Measurements from ENCODE around the gene SLC25A28. TPM values are rescaled to one million over a fixed set of nuclear protein-coding genes. Genes with fewer than 3 reads are reported as not detected.

The SLC25A28 gene
- total RNA-seq, 1 experiment from 2014 or later, result 22.2 TPM

DNA sequence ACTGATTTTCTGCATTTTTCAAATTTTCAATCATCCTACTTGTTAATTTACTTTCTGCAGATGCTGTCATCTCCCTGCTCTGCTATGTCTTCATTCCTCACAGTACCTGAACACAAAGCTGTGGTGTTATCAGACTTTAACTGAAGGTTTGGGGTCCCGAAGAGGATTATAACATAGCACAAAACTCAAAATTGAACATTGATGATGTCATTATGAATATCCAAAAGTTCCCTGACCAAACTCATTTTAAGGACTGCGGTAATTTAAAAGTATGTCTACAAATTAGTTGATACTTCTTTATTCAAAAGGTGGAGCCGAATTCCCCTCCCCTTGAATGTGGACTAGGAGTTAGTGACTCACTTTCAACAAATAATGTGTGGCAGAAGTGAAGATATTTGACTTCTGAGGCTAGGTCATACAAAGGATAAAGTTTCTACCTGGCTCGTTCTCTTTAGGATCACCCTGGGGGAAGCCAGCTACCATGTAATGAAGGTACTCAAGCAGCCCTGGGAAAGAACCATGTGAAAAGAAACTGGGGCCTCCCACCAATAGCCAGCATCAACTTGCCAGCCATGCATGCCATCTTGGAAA, 32.7 kb upstream of the SLC25A28 start:
- H4K20me1 ChIP-seq (ENCODE audit: control insufficient read depth, insufficient read depth, insufficient read length), result no peaks in the 10 kb centered on the region
- H3K4me1 ChIP-seq (ENCODE audit: insufficient read depth, low read length), result no peaks in the 10 kb centered on the region
- H2AFZ ChIP-seq (ENCODE audit: low read length), result no peak overlapping the region
- TF ChIP-seq, protein P1, sequence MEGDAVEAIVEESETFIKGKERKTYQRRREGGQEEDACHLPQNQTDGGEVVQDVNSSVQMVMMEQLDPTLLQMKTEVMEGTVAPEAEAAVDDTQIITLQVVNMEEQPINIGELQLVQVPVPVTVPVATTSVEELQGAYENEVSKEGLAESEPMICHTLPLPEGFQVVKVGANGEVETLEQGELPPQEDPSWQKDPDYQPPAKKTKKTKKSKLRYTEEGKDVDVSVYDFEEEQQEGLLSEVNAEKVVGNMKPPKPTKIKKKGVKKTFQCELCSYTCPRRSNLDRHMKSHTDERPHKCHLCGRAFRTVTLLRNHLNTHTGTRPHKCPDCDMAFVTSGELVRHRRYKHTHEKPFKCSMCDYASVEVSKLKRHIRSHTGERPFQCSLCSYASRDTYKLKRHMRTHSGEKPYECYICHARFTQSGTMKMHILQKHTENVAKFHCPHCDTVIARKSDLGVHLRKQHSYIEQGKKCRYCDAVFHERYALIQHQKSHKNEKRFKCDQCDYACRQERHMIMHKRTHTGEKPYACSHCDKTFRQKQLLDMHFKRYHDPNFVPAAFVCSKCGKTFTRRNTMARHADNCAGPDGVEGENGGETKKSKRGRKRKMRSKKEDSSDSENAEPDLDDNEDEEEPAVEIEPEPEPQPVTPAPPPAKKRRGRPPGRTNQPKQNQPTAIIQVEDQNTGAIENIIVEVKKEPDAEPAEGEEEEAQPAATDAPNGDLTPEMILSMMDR (conservative IDR thresholded peaks at IDR 0.05), result no peak
- no peak overlapping the region for H2BK12ac ChIP-seq (ENCODE audit: insufficient read length, low read depth, low read length)
- peaks cover 27% of the 10 kb centered on the region for H3K27me3 Mint-ChIP-seq (ENCODE audit: low read depth)
- H3K36me3 Mint-ChIP-seq (ENCODE audit: insufficient read depth in 1 of 3, low read depth in 3 of 3), result no peaks in the 10 kb centered on the region; a peak in 1 of 7 replicates
- no peak for DNase-seq
- H4K5ac ChIP-seq (ENCODE audit: insufficient read length, low read depth, low read length), result no peak overlapping the region
- no peak overlapping the region for H3K4me2 ChIP-seq (ENCODE audit: insufficient read depth, insufficient read length, low read length)
- H3K4me3 Mint-ChIP-seq, result no peak overlapping the region
- no peaks in the 10 kb centered on the region for H3K79me2 ChIP-seq (ENCODE audit: insufficient read depth, low read length)
- no peak overlapping the region for H3K23ac ChIP-seq (ENCODE audit: insufficient read length, low read depth, low read length)
- H2BK5ac ChIP-seq (ENCODE audit: insufficient read length, low read length), result no peak overlapping the region
- H3K27ac Mint-ChIP-seq, result no peak overlapping the region
- no peak overlapping the region for H2BK120ac ChIP-seq (ENCODE audit: low read depth, low read length, poor library complexity, severe bottlenecking)
- no peak overlapping the region for H2BK20ac ChIP-seq (ENCODE audit: low read depth, low read length, poor library complexity, severe bottlenecking)
- H2BK15ac ChIP-seq (ENCODE audit: low read depth, low read length), result no peak overlapping the region
- no peaks in the 10 kb centered on the region for H3K23me2 ChIP-seq (ENCODE audit: insufficient read length, low read depth, low read length, poor library complexity, severe bottlenecking)
- no CpG with 5 or more reads among the region's 4 CpGs for WGBS (ENCODE audit: extremely low coverage, insufficient read length, low lambda C conversion rate)
- H3K14ac ChIP-seq (ENCODE audit: insufficient read depth, low read length), result no peak overlapping the region
- H3K4ac ChIP-seq (ENCODE audit: low read depth, low read length), result no peak overlapping the region
- H3K9me3 ChIP-seq (ENCODE audit: control insufficient read depth, low read depth, low read length), result no peaks in the 10 kb centered on the region
- no peak overlapping the region for H4K91ac ChIP-seq (ENCODE audit: insufficient read length, low read depth, low read length)
- H2AK5ac ChIP-seq (ENCODE audit: insufficient read length, low read length), result no peak overlapping the region
- H3K27me3 ChIP-seq (ENCODE audit: insufficient read depth, low read length), result no peaks in the 10 kb centered on the region; the same call in 1 of the 2 replicates
- no peak overlapping the region for H3T11ph ChIP-seq (ENCODE audit: low read length)
- no peaks in the 10 kb centered on the region for H3K79me1 ChIP-seq (ENCODE audit: insufficient read depth, low read depth, low read length, poor library complexity, severe bottlenecking)
- H3K27ac ChIP-seq (ENCODE audit: insufficient read length, low read depth, low read length), result no peak overlapping the region
- H3K9me3 Mint-ChIP-seq, result peaks cover under 1 to 15% of the 10 kb centered on the region in 2 experiments; a peak in 4 of 5 replicates
- H3K4me1 Mint-ChIP-seq, result no peaks in the 10 kb centered on the region
- H3K56ac ChIP-seq (ENCODE audit: insufficient read length, low read depth, low read length), result no peak overlapping the region
- H3K18ac ChIP-seq (ENCODE audit: insufficient read length, low read depth, low read length), result no peak overlapping the region
- no peak overlapping the region for H3K9ac ChIP-seq (ENCODE audit: extremely low read depth, insufficient read length, low read length)
- H4K8ac ChIP-seq (replicated peaks; ENCODE audit: insufficient read length, low read depth, low read length), result no peak overlapping the region

All from H9 (cell line).